Activated CD4-positive, alpha-beta T cell treated with anti-CD3 and anti-CD28 coated beads, Interleukin-2, amount 50 U/mL, for 4 hours (primary cell): ENCODE results near the gene USP37.
A peak's percentile ranks its signal among the peaks of the same experiment; 100 is the strongest.

ENCODE experiments used
- DNase-seq, 2 experiments: peaks; one replicate each; pipeline ENCODE4 v3.0.0-alpha.2; 2020

The USP37 gene, protein sequence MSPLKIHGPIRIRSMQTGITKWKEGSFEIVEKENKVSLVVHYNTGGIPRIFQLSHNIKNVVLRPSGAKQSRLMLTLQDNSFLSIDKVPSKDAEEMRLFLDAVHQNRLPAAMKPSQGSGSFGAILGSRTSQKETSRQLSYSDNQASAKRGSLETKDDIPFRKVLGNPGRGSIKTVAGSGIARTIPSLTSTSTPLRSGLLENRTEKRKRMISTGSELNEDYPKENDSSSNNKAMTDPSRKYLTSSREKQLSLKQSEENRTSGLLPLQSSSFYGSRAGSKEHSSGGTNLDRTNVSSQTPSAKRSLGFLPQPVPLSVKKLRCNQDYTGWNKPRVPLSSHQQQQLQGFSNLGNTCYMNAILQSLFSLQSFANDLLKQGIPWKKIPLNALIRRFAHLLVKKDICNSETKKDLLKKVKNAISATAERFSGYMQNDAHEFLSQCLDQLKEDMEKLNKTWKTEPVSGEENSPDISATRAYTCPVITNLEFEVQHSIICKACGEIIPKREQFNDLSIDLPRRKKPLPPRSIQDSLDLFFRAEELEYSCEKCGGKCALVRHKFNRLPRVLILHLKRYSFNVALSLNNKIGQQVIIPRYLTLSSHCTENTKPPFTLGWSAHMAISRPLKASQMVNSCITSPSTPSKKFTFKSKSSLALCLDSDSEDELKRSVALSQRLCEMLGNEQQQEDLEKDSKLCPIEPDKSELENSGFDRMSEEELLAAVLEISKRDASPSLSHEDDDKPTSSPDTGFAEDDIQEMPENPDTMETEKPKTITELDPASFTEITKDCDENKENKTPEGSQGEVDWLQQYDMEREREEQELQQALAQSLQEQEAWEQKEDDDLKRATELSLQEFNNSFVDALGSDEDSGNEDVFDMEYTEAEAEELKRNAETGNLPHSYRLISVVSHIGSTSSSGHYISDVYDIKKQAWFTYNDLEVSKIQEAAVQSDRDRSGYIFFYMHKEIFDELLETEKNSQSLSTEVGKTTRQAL

DNA sequence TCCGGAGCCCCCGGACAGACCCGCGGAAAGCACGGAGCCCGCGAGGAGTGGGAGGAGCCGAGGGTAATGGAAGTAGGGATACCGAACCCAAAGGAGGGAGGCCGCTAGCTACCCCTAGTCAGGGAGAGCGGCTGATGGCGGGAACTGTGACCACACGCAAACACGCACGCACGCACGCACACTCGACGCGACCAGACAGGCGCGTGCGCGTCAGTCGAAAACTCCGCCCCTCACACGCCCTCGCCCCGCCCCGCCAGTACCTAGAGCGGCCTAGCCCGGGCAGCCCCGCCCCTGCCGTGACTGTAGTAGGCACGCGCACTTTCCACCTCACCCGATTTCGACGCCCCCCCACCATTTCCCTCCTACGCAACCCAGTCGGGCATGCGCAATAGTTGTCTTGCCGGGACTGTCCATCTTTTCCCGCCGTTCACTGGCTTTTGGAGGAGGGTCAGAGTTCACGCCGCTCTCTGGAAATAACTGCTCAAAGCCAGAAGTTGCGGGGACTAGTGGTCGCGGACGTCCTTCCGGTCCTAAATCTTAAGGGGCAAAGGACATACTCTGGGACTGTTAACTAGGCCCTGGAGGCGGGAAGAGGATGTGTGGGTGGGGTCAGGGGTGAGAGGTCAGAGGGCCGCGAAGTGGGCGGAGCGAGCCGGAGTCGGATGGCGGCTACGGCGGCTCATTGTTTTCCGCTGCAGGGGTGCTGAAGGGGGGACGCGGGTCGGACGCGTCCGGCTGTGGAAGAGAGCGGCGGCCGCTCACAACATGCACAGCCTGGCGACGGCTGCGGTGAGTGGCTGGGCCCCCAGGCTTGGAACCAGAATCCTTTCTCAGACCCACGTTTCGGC, at the start of gene USP37, which contains the start of gene CNOT9:
Gene USP37 (minus strand): TSS at position 162 of the 848 bp plus-strand sequence. CDS start 9,698 bp downstream, outside the sequence.
Gene CNOT9 (plus strand): TSS at position 650 of the 848 bp plus-strand sequence. CDS start 116 bp downstream, at position 766.
- peak; percentile 100 for DNase-seq

DNA sequence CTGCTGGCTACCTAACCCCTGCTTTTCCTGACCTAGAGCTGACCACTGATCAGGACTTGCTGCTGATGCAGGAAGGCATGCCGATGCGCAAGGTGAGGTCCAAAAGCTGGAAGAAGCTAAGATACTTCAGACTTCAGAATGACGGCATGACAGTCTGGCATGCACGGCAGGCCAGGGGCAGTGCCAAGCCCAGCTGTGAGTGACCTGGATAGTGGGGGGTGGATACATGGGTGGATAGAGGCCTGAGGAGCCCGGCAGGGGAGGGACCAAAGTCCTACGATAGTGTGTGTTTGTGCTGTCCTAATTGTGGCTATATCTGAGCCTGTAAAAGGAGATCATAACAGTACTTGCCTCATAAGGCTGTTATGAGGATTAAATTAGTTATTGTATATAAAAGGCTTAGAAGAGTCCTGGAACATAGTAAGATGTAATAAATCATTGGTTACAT, 47.7 kb upstream of the USP37 start:
- no peak for DNase-seq

DNA sequence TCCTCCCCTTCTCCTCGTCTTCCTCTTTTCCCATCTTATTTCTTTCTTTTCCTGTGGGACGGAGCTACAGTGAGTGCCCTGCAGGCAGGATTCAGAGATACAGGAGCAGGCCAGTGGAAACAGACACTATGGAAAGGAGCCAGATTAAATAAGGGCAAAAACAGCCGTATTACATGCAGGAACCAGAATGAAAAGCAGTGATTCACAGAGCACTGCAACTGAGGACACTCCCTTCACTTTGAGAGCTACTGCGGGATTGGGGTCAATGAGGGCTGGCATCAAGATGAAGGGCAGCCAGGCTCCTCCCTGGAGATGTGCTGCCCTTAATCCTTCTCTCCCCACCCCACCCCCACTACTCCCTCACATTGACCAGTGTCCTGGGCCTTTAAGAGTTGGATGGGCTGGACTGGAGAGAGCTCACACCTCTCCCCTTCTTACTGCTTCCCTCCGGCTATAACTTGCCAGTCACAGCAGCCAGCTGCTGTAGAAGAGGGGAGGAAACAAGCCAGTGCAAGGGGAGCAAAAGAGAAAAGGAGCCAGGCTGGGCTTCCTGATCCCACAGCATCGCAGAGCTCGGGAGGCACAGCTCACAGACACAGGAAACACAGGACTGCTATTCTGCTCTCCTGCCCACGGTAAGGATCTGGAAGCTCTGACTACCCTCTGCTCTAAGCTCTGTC, 39.4 kb upstream of the USP37 start, which contains the start of gene PLCD4:
Gene PLCD4 (plus strand): TSS at position 464 of the 680 bp plus-strand sequence. CDS start 7,841 bp downstream, outside the sequence.
- DNase-seq: no peak

DNA sequence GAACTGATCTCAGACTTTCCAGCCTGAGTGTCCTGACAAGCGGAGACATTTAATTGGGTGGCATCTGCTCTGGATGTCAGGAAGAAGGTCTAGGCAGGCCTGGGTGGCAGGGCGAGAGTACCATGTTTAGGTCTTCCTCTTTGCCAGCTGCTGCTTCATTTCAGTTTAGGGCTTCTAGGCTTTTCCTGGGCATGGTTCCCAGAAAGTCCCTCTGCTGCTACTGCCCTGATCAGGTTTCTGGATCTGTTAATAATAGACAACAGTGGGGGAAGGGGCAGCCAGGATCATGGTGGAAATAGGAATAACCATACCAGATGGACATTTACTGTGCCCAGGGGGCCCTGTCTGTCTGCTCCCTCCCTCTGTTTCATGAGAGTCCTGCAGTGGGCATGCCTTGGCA, 37.3 kb upstream of the USP37 start:
- DNase-seq: no peak

DNA sequence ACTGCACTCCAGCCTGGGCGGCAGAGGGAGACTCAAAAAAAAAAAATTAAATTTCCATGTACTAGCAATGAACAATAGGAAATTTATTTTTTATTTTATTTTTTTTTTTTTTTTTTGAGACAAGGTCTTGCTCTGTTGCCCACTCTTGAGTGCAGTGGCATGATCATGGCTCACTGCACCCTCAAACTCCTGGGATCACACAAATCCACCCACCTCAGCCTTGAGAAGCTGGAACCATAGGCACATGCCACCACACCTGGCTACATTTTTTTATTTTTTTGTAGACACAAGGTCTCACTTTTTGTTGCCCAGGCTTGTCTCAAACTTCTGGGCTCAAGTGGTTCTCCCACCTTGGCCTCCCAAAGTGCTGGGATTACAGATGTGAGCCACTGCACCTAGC, 17.4 kb upstream of the USP37 start:
- DNase-seq: no peak

DNA sequence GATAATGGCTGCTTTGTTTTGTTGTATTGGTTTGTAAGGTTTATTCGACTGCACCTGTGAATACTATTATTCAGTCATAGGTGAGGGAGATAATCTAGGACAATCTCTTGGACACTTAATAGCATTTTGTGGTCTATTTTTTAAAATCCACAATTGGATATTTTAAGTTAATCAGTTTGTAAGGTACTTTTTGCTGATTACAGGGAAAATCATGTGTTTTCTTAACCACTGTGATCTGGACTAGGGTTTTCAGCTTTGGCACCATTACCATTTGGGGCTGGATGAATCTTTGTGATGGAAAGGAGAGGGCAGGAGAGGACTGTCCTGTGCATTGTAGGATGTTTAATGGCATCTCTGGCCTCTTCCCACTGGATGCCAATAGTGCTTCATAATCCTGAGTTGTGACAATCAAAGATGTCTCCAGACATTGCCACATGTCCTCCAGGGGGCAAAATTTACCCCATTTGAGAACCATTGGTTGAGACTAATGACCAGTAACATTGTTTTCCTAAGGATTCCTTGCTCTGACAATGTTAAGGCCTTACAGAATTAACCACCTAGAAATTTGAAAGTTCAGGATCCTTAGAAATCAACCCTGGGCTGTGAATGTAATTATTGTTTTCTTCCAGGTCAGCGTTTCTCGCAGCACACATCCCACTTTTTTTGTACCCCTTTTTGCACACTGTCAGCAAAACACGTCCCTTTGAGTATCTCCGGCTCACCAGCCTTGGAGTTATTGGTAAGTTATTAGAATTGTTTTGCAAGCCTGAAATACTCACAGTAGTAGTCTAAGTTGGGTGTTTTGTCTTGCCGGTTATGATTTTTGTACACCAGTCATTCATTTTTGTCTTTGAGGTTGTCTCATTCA, 16.1 kb upstream of the USP37 start:
- no peak for DNase-seq

DNA sequence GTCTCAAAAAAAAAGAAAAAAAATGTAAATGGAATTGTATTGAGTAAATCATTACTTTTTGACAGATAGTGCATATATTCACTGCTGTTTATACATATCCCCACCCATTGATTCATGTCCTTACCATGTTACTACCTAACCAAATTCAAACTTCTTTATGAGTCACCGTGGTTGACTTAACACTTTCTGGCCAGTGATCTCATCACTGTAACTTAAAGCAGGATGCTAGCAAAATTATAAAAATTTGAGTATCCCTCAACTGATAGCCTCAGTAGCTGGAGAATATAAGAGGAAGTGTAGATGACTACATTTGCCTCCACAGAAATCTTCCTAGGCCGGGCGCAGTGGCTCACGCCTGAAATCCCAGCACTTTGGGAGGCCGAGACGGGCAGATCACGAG, 13.9 kb upstream of the USP37 start:
- DNase-seq: no peak

DNA sequence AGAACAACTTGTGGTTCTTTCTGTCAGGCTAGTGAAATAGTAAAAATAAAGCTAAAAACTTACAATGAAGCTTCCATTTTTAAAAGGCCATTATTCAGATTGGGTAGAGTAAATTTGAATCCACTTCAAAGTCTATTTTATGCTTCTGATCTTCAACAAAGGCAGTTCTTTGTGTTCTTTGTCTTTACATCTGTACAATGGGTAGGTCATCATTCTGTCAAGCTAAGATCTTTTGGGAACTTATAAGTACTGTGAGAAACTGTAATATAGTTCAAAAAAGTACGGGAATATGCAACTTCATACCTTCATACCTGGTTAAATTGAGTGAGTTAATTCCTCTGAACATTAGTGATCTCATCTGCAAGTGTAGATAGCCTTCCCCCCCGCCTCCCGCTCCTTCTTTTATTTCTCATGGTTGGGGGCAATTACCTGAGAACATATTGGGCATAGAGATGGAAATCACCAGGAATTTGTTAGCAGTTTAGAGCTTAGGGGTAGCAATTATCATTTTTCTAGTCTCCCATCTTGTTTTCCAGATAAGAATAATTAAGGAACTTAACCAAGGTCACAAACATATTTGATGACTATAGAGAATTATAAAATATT, 10.2 kb upstream of the USP37 start:
- DNase-seq: no peak

DNA sequence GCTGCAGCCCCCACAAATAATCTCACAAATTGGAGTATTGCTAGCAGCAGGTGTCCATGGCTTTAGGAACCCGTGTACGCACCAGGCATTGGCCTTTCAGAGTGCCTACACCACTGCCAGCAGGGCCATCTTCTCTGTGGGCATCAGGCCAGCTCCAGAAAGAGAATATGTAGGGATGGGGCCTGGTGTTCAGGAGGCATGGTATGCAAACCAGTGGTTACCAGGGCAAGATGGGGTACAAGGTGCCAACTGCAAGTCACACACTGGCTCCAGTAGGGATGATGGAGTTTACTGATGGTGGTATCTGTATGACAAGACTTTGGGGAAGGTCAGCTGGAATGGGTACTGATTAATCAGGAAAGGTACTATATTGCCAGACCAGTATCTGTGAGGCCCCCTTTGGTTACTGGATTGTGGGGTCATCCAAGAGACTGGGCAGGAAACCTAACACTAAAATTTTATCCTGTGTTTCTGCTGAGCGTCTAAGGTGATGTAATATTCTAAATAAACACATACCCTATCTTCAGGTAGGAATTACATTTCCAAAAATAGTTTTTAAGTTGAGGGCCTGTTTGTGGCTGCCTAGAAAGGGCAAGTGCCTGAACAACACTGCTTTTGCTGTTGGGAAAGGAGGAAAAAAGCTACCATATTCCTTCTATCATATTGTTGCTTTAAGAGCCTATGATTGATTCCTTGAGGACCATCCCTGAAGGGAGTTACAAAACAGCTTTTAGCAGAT, 9.5 kb upstream of the USP37 start:
- DNase-seq: no peak

DNA sequence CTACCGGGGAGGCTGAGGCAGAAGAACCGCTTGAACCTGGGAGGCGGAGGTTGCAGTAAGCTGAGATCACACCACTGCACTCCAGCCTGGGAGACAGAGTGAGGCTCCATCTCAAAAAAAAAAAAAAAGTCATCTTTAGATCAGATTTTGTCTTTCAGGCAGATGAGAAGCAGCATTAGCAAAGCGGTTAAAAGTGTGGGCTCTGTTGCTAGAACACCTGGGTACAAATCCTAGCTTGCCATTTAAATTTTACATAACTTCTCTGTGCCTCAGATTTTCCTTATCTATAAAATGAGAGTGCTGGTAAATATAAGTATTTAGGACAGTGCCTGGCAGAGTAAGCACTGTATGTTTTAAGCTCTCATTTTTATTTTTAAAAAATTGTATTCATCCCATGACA, 8.7 kb upstream of the USP37 start:
- no peak for DNase-seq

DNA sequence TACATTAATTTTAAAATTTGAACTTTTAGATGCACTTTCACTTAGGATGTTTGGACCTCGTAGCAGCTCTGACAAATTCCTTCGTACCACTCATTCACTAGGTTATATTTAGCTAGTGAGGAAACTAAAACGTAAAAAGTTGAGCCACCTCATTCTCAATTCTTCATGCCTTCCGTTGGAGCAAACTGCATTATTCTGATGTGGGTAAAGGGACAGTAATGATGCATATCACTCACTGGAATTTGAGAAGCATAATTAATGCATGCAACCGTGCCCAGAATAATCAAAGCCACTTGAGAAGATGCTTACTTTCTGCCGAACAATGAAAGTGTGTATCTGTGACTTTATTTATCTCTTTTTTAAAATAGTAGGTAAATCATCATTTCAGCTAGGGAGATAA, 2.7 kb upstream of the USP37 start:
- DNase-seq: no peak

DNA sequence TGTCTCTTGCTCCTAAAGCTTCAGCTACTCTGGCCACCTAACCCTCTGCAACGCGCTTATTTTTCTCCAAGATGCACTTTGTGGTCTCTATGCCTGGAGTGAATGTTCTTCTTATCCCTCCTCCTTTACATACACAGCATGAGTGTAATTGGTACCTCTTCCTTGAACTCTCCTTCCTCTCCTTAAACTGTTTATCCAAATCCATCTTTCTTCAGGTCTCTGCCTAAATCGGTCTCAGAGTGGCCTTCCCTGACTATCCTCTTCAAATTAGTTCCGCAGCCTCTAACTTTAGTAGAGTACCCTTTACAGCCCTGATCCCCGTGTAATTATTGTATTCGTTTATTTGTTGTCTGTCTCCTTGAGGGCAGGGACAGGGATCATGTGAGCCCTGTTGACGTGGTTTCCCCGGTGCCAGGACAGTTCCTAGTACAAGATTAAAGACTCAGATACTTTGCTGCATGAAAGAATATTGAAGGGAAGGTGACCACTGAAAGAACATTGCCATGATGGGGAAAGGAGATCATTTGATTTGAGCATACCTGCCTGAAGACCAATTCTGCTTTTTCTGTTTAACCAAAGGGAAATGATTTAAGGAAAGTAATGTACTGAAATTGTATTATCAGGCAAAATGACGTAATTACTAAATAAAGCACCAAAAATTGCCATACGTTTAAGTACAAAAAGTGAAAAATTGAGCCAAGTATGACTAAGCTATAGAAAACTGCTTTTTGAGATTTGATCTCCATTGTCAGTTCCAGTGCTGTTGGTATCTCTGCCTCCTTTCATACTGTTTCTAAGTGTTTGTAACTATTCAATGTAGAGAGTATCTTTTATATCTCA, 1.7 kb upstream of the USP37 start:
- no peak for DNase-seq

DNA sequence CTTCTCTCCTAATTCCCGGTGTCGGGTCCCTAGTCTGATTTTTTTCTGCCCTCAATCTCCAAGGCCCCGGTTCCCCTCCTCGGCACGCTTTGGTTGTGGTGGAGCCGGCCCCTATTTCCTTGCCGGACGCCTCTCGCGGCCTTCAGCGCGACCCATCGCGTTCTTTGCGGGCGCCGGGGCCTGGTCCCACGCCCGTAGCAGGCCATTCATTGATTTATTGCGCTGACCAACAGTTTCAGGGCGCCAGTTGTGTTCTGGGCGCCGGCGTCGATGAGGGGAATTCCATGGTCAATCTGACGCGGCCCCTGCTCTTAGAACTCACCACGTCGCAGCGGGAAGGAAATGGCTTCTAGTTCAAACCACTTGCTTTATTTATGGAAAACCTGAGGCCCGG, 884 bp upstream of the USP37 start:
- DNase-seq: peak; percentile 51 to 52

DNA sequence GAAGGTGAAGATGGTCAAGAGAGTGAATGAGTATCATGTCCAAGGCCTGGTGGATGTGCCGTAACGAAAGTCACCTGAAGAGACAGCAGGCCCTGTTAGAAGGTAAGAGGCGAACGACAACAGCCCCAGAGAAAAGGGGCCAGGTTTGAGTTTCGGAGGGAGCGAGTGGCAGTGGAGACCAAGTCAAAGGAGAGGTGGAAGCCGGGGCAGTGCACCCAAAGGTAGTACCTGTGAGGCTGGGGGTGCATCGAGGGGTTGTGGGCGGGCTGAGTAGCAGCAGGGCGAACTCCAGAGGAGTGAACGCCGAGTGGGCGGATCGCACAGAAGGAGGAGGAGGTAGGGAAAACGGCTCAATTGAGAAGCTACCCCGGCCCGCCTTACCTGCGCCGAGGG, 358 bp downstream of the USP37 start:
- DNase-seq: peak; percentile 72 to 73

DNA sequence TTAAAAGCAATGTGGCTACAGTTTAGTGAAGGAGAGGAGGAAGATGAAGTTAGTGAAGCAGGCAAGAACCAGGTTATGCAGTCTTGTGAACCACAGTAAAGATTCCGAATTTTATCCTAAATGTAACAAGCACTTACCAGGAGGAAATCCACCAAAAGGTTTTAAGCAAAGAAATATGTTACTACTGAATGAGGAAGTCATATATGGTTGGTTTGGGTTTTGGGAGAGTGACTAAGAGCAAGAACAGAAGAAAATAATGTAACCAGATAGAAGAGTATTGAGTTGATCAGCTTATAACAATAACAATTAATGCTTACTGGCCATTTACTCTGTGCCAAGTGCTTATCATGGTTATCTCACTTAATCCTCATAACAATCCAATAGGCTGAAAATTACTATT, 1.9 kb downstream of the USP37 start:
- DNase-seq: no peak

DNA sequence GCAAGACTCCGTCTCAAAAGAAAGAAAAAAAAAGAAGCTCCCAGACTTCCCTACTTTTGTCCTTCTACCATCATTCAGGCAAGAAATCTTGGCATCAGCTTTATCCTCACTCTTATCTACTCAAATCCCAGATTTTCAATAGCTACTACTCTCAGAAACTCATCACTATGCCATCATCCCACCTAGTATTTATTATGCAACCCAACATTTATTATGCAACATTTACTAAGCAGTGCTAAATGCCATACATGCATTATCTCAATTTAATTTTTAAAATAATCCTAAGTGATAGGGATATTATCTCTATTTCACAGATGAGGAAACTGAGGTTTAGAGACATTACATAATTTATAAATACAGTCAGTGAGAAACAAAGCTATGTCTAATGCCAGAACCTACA, 4.1 kb downstream of the USP37 start:
- DNase-seq: no peak

DNA sequence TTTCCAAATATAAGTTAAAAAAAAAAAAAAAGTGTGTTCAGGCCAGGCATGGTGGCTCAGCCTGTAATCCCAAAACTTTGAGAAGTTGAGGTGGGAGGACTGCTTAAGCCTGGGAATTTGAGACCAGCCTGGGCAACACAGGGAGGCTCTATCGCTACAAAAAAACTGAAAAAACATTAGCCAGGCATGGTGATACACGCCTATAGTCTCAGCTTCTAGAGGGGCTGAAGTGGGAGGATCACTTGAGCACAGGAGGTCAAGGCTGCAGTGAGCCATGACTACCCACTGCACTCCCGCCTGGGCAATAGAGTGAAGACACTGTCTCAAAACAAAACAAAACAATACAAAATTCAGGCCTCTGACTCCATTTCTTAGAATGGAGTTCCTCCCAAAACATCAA, 9.2 kb downstream of the USP37 start:
- DNase-seq: no peak

DNA sequence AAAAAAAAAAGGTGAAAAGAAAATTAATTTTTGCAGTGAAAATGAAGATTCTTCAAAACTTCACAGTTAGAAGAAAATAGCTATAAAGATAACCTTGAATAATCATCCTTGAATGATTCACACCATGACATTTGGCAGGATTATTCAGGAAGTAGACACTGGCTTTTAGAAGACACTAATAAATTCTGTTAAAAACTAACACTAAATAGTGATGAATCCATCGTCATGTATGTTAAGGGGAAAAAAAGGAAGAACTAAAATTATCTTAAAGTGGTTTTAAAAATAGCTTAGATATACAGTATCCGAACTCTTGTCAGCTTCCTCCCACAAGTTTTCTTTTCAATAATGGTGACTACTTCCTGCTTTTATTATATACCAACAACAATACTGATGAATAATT, 10.2 kb downstream of the USP37 start:
- DNase-seq: no peak

DNA sequence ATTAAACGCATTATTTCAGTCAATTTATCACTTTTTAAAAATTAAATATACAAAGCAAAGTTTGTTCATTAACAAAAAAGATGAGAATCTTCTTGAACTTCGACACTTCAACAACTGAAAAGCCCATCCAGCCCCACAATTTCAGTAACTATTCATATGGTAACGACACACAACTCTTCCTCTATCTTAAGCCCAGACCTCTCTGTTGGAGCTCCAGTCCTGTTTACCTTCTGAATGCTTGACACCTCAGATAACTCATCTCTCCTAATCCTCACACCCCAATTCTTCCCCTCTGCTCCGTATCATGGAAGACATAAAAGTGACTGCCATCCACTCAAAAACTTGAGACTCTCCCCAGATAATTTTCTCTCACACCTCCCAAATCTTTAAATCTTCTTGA, 12.6 kb downstream of the USP37 start:
- DNase-seq: no peak
